ENCODE results near the gene ABCC5.

ABCC5 gene

DNA sequence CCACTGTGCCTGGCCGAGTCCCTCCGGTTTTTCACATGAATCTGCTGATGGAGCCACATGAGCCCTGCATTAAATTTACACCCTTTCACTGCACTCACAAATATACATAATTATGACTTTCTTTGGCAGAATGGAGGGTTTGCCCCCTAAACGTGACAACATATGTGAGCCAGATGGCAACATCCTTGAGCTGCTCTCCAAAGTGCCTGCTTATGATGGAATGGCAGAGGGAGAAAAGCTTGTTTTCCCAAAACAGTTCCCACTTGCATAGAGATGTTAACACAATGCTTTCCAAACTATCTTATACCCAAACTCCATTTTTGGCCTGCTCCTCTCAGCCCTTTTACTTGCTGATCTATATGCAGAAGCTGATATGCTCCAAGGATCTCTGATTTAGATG lies 54.9 kb downstream of the ABCC5 start:
- DNase-seq (no peak), ATAC-seq (no peak)
- no peak overlapping the region for H3K4me3 Mint-ChIP-seq
- no peaks in the 10 kb centered on the region for H3K9me3 Mint-ChIP-seq
- no peaks in the 10 kb centered on the region for H3K27me3 Mint-ChIP-seq
- H3K27ac Mint-ChIP-seq, result no peak overlapping the region
- no peaks in the 10 kb centered on the region for H3K4me1 Mint-ChIP-seq

DNA sequence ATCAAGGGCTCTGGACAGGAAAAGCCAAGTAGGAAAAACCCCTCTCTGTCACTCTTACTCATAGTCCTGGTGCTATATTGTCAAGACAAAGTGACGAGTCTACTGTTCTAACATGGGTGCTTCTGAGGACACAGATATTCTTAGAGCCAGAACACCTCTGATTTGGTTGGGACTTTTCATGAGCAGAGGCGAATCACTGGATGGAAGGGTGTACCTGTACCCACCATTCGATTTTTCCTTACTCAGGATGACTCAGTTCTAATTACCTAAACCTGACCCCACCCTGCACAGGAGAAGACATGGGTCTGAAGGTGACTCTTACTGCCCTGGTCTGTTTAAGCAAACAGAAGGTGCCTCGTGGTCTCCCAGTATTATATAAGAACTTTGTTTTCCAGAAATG lies 58.5 kb downstream of the ABCC5 start:
- H3K9me3 Mint-ChIP-seq, result no peaks in the 10 kb centered on the region
- no peaks in the 10 kb centered on the region for H3K4me1 Mint-ChIP-seq
- DNase-seq (no peak), ATAC-seq (no peak)
- no peaks in the 10 kb centered on the region for H3K27me3 Mint-ChIP-seq
- H3K4me3 Mint-ChIP-seq, result no peak overlapping the region
- peak overlapping the region in 1 of 2 donors; percentile 6 for H3K27ac Mint-ChIP-seq

DNA sequence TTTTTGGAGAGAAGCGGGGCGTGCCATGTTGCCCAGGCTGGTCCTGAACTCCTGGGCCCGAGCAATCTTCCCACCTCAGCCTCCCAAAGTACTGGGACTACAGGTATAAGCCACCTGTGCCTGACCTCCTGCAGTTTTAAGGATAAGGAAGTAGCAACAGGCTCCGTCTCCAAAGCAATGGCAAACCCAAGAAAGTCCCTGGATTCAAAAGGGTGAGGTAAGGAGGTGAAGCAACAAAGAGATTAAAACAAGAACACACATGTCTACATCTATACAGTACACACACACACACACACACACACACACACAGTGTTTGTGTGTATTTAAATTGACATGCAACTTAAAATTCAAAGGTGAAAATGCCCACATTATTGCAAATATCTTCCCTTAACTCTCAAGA lies 58.9 kb downstream of the ABCC5 start:
- no peaks in the 10 kb centered on the region for H3K4me1 Mint-ChIP-seq
- no peak overlapping the region for H3K27ac Mint-ChIP-seq
- no peak for ATAC-seq
- H3K27me3 Mint-ChIP-seq, result no peaks in the 10 kb centered on the region
- no peak overlapping the region for H3K4me3 Mint-ChIP-seq
- DNase-seq, result no peak
- H3K9me3 Mint-ChIP-seq, result no peaks in the 10 kb centered on the region

GRCh38 chr3:183958226-183958625 lies 59.5 kb downstream of the ABCC5 start:
- Mint-ChIP-seq H3K9me3 (no peaks in the 10 kb centered on the region), H3K4me3 (no peak overlapping the region), H3K27me3 (no peaks in the 10 kb centered on the region), H3K4me1 (no peaks in the 10 kb centered on the region), H3K27ac (no peak overlapping the region)
- ATAC-seq (no peak), DNase-seq (no peak)

GRCh38 chr3:183954875-183955274 lies 62.8 kb downstream of the ABCC5 start:
- H3K9me3 Mint-ChIP-seq, result no peaks in the 10 kb centered on the region
- no peaks in the 10 kb centered on the region for H3K27me3 Mint-ChIP-seq
- H3K4me3 Mint-ChIP-seq, result no peak overlapping the region
- ATAC-seq (no peak), DNase-seq (no peak)
- no peaks in the 10 kb centered on the region for H3K4me1 Mint-ChIP-seq
- no peak overlapping the region for H3K27ac Mint-ChIP-seq

- no peaks in the 10 kb centered on the region for H3K27me3 Mint-ChIP-seq
- H3K27ac Mint-ChIP-seq, result peak overlapping the region in 1 of 2 donors; percentile 42
- no peak for DNase-seq
- no peaks in the 10 kb centered on the region for H3K4me1 Mint-ChIP-seq
- H3K4me3 Mint-ChIP-seq, result no peak overlapping the region
- no peaks in the 10 kb centered on the region for H3K9me3 Mint-ChIP-seq
- ATAC-seq, result no peak
Measured at GRCh38 chr3:183953471-183954070, 64.1 kb downstream of the ABCC5 start.

DNA sequence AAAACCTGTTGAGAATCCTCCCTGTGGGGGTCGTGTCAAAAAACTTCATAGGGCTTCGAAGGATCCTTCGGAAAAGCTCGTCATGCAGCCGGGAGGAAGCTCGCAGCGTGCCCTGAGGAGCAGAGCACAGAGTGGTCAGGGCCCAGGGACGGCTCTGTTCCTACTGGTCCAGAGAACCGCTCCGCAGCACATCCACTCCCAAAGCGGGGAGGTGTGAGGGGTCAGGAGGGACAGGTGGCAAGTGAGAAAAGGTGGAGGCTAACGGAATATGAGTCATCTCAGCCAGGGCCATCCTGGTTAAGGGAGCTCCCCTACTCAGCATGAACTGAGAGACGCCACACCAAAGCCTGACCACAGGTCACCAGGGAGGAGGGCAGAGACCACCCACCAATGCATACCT lies 66.2 kb downstream of the ABCC5 start:
- Mint-ChIP-seq H3K27ac (no peak overlapping the region), H3K4me3 (no peak overlapping the region)

GRCh38 chr3:183949690-183950089 lies 68.0 kb downstream of the ABCC5 start:
- no peak overlapping the region for H3K4me3 Mint-ChIP-seq
- H3K4me1 Mint-ChIP-seq, result no peaks in the 10 kb centered on the region
- no peak for ATAC-seq
- H3K9me3 Mint-ChIP-seq, result no peaks in the 10 kb centered on the region
- H3K27me3 Mint-ChIP-seq, result no peaks in the 10 kb centered on the region
- no peak overlapping the region for H3K27ac Mint-ChIP-seq
- DNase-seq, result no peak

More for the DNA sequence above, 66.2 kb downstream of the ABCC5 start:
- Mint-ChIP-seq H3K9me3 (no peaks in the 10 kb centered on the region), H3K4me1 (no peaks in the 10 kb centered on the region), H3K27me3 (no peaks in the 10 kb centered on the region)
- ATAC-seq (no peak), DNase-seq (no peak)

DNA sequence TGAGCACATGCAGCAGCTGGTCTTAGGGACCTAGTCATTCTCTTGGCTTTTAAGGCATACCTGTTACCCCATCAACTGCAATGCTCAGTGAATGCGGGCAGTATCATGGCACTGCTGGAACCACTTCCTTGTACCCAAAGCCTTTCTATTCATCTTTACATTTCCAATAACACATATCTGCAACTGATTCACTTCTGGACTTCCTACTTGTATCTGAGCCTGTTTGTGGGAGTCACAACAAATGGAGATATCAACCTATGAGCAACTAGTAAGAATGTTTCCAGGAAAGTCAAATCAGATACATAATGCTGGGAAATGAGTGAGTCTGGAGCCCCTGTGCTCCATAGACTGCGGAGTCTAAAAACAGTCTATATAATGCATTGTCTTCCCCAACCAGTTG lies 71.6 kb downstream of the ABCC5 start:
- ATAC-seq (no peak), DNase-seq (no peak)
- no peaks in the 10 kb centered on the region for H3K4me1 Mint-ChIP-seq
- H3K9me3 Mint-ChIP-seq, result no peaks in the 10 kb centered on the region
- no peaks in the 10 kb centered on the region for H3K27me3 Mint-ChIP-seq
- H3K4me3 Mint-ChIP-seq, result no peak overlapping the region
- no peak overlapping the region for H3K27ac Mint-ChIP-seq

DNA sequence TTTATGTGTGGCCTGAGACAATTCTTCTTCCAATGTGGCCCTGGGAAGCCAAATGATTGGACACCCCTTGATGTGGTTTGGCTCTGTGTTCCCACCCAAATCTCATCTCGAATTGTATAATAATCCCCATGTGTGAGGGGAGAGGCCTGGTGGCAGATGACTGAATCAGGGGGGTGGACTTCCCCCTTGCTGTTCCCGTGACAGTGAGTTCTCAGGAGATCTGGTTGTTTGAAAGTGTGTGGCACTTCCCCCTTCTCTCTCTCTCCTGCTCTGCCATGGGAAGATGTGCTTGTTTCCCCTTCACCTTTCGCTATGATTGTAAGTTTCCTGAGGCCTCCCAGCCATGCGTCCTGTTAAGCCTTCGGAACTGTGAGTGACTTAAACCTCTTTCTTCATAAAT lies 72.9 kb downstream of the ABCC5 start:
- no peak overlapping the region for H3K27ac Mint-ChIP-seq
- no peaks in the 10 kb centered on the region for H3K9me3 Mint-ChIP-seq
- no peaks in the 10 kb centered on the region for H3K27me3 Mint-ChIP-seq
- DNase-seq, result no peak
- no peak overlapping the region for H3K4me3 Mint-ChIP-seq
- ATAC-seq, result no peak
- H3K4me1 Mint-ChIP-seq, result no peaks in the 10 kb centered on the region

- Mint-ChIP-seq H3K4me3 (no peak overlapping the region), H3K4me1 (no peaks in the 10 kb centered on the region), H3K9me3 (no peaks in the 10 kb centered on the region), H3K27me3 (no peaks in the 10 kb centered on the region), H3K27ac (no peak overlapping the region)
- no peak for ATAC-seq
- no peak for DNase-seq
Measured at GRCh38 chr3:183943739-183944138, 73.9 kb downstream of the ABCC5 start.

DNA sequence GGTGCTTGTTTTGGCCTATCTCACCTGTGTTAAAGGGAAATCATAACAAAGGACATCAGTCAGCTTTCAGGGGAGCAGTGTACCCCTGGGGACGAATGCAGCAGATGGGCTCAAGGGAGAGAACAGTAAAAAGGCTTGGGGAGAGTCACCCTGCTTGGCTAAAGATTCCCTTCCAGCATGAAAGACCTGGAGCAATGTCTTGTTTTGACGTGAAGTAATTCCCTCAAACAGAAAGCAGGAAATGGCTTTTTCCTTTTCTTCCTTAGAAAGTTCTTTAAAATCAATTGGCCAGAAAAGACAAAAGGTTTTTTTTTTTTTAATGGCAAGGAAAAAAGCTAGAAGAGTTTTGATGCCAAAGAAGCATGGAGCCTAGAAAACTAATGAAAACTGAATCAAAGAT lies 76.5 kb downstream of the ABCC5 start:
- no peak for DNase-seq
- H3K9me3 Mint-ChIP-seq, result no peaks in the 10 kb centered on the region
- no peaks in the 10 kb centered on the region for H3K4me1 Mint-ChIP-seq
- H3K27ac Mint-ChIP-seq, result peak overlapping the region in 1 of 2 donors; percentile 25
- H3K4me3 Mint-ChIP-seq, result no peak overlapping the region
- ATAC-seq, result no peak
- H3K27me3 Mint-ChIP-seq, result no peaks in the 10 kb centered on the region

DNA sequence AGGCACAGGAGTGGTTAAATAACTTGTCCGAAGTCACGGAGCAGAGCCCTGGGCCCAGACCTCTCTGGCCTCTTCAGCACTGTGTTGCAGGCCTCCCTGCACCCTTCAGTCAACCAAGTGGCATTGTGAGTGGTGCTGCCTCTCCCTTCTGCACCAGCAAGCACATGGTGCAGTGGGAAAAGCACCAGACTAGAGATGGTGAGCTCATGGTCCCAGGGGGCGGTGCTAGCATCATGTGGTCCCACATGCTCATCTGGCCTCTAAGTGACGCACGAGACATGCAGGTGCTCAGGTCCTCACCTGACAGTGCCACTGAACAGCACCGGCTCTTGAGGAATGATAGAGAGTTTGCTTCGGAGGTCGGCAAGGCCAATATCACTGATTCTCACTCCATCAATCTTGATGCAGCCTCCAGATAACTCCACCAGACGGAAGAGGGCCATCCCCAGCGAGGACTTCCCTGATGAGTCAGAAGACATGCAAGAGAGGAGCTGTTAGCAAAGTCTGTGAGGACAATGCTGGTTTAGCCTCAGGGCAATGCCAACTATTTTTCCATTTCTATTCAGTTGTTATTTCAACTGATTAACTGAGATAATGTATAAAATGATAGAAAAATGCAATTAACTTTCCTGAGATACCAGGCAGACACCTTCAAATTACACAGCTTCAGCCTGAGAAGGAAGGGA lies 79.9 kb downstream of the ABCC5 start:
- ATAC-seq, result no peak
- Mint-ChIP-seq H3K27ac (no peak overlapping the region), H3K9me3 (no peaks in the 10 kb centered on the region), H3K27me3 (no peaks in the 10 kb centered on the region), H3K4me1 (no peaks in the 10 kb centered on the region), H3K4me3 (no peak overlapping the region)
- DNase-seq, result no peak

GRCh38 chr3:183933160-183933559 lies 84.5 kb downstream of the ABCC5 start:
- no peak for ATAC-seq
- no peaks in the 10 kb centered on the region for H3K9me3 Mint-ChIP-seq
- DNase-seq, result no peak
- H3K4me1 Mint-ChIP-seq, result no peaks in the 10 kb centered on the region
- H3K4me3 Mint-ChIP-seq, result no peak overlapping the region
- no peak overlapping the region for H3K27ac Mint-ChIP-seq
- H3K27me3 Mint-ChIP-seq, result no peaks in the 10 kb centered on the region

GRCh38 chr3:183931881-183932280 lies 85.8 kb downstream of the ABCC5 start:
- Mint-ChIP-seq H3K9me3 (no peaks in the 10 kb centered on the region), H3K27me3 (no peaks in the 10 kb centered on the region), H3K27ac (no peak overlapping the region), H3K4me1 (no peaks in the 10 kb centered on the region), H3K4me3 (no peak overlapping the region)
- no peak for ATAC-seq
- DNase-seq, result no peak

- H3K27ac Mint-ChIP-seq, result no peak overlapping the region
- H3K4me3 Mint-ChIP-seq, result no peak overlapping the region
- ATAC-seq (no peak), DNase-seq (no peak)
- H3K27me3 Mint-ChIP-seq, result no peaks in the 10 kb centered on the region
- H3K4me1 Mint-ChIP-seq, result no peaks in the 10 kb centered on the region
- no peaks in the 10 kb centered on the region for H3K9me3 Mint-ChIP-seq
Measured at GRCh38 chr3:183930086-183930485, 87.6 kb downstream of the ABCC5 start.

DNA sequence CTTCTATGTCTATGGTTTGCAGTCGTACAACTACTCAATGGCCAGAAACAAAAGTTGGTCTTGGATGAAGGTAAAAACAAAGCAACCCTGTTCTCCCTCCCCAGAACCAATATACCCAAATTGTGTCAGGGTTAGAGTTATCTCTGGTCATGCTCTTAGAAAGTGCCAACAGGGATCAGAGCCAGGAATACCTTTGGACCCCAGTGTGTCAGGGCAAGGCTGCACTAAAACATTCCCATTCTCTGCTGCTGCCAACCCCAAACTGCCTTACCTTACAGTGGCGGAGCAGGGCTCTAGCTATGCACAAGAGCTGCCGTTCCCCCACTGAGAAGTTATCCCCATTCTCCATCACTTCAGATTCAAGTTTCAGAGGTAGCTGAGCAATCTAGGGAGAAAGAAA lies 90.6 kb downstream of the ABCC5 start:
- ATAC-seq (no peak), DNase-seq (no peak)
- Mint-ChIP-seq H3K9me3 (no peaks in the 10 kb centered on the region), H3K4me3 (no peak overlapping the region), H3K27ac (peak overlapping the region in 1 of 2 donors; percentile 80), H3K4me1 (no peaks in the 10 kb centered on the region), H3K27me3 (no peaks in the 10 kb centered on the region)

Measured in stimulated activated naive CD8-positive, alpha-beta T cell treated with anti-CD3 and anti-CD28 coated beads, Interleukin-15, amount 100 ng/mL, for 72 hours (primary cell).